HCT116 (cell line): Measurements from ENCODE around the gene BBC3. TPM values are rescaled to one million over a fixed set of nuclear protein-coding genes. Genes with fewer than 3 reads are reported as not detected.

Experiments
- ATAC-seq: fragments of 200-7000 bp; cut with Tn5 transposase; 2 replicates; pipeline ENCODE4 v1.9.1; 2020; ENCODE audit warnings: mild to moderate bottlenecking, moderate library complexity
- BruUV-seq: library from RNA; stranded (reverse); fragments of 400-500 nt; replicated peaks from 2 replicates; lab custom pipeline; 2021; lab: Mats Ljungman, UMichigan
- CTCF ChIA-PET: fragments of 300-600 bp; sonication (Branson Sonifier 250); formaldehyde crosslinking; loops from one replicate; lab custom pipeline; 2021; ENCODE audit warnings: antibody characterized with exemption; lab: Charles Lee
- POLR2A ChIA-PET: fragments of 300-600, 350-600 bp; sonication (Branson Sonifier 250); formaldehyde crosslinking; loops from one replicate; lab custom pipeline; 2021; ENCODE audit warnings: antibody characterized with exemption; lab: Charles Lee
- RAD21 ChIA-PET, 2 experiments: fragments of 300-600 bp; sonication (Branson Sonifier 250); formaldehyde crosslinking; loops; one replicate each; lab custom pipeline; 2023; ENCODE audit warnings: low total read pairs in 2 of 2; ENCODE audit not compliant: uncharacterized antibody in 2 of 2, unreplicated experiment in 2 of 2, low non-redundant PET in 1 of 2; lab: Charles Lee
- DNase-seq: peaks from one replicate; pipeline ENCODE4 v3.0.0-alpha.2; 2010; ENCODE audit warnings: low read depth, low spot score
- H2AFZ ChIP-seq: fragments of 200-600 bp; shearing (Covaris generic), sonication (generic); 2 replicates; pipeline ENCODE4 v1.6.1; 2017; ENCODE audit warnings: low read depth, mixed run types, mixed read lengths, antibody characterized with exemption, low read length; ENCODE audit not compliant: poor library complexity, severe bottlenecking
- H3K27ac ChIP-seq: 2 replicates; pipeline ENCODE4 v1.5.1; 2012; ENCODE audit warnings: low read depth, low read length
- H3K27me3 ChIP-seq: fragments of 200-600 bp; sonication (generic); 2 replicates; pipeline ENCODE4 v1.6.1; 2016; ENCODE audit warnings: mixed run types, low read length, mixed read lengths; ENCODE audit not compliant: insufficient read depth
- H3K36me3 ChIP-seq, 2 experiments: fragments of 200-500 bp in 1 of 2; fragments of 200-600 bp in 1 of 2; sonication (Bioruptor generic) in 1 of 2; sonication (generic) in 1 of 2; 2 replicates each; pipeline versions ENCODE4 v1.5.1 to v1.6.1; 2014 to 2016; ENCODE audit warnings: low read length in 2 of 2, inconsistent platforms in 1 of 2, mixed read lengths in 1 of 2, mixed run types in 1 of 2; ENCODE audit not compliant: insufficient read depth in 2 of 2, control insufficient read depth in 1 of 2
- H3K4me1 ChIP-seq, 2 experiments: fragments of 200-600 bp in 1 of 2; sonication (generic) in 1 of 2; 2 replicates each; pipeline versions ENCODE4 v1.5.1 to v1.6.1; 2012 to 2017; ENCODE audit warnings: low read length in 2 of 2, inconsistent platforms in 1 of 2, mild to moderate bottlenecking in 1 of 2, mixed read lengths in 1 of 2, mixed run types in 1 of 2, moderate library complexity in 1 of 2; ENCODE audit not compliant: insufficient read depth in 2 of 2, control insufficient read depth in 1 of 2
- H3K4me2 ChIP-seq: fragments of 200-600 bp; sonication (generic); 2 replicates; pipeline ENCODE4 v1.6.1; 2017; ENCODE audit warnings: mixed run types, low read length, mixed read lengths
- H3K4me3 ChIP-seq, 2 experiments: fragments of 200-600 bp in 1 of 2; sonication (generic) in 1 of 2; replicated peaks in 1 of 2; 2 replicates each; pipeline ENCODE4 v1.5.1; 2011 to 2016; ENCODE audit warnings: low read length in 2 of 2, control low read depth in 1 of 2, low read depth in 1 of 2, mild to moderate bottlenecking in 1 of 2, mixed read lengths in 1 of 2, mixed run types in 1 of 2
- H3K79me2 ChIP-seq: fragments of 200-600 bp; sonication (generic); 2 replicates; pipeline ENCODE4 v1.6.1; 2017; ENCODE audit warnings: mild to moderate bottlenecking, mixed run types, low read length, moderate library complexity, mixed read lengths; ENCODE audit not compliant: insufficient read depth
- H3K9ac ChIP-seq: fragments of 200-600 bp; sonication (generic); 2 replicates; pipeline ENCODE4 v1.6.1; 2016; ENCODE audit warnings: low read length, mixed read lengths
- H3K9me2 ChIP-seq: fragments of 200-600 bp; sonication (generic), shearing (Covaris generic); 2 replicates; pipeline ENCODE4 v1.6.1; 2017; ENCODE audit warnings: mixed run types, mild to moderate bottlenecking, moderate library complexity; ENCODE audit not compliant: insufficient read depth
- H3K9me3 ChIP-seq, 2 experiments: fragments of 200-500 bp in 1 of 2; fragments of 200-600 bp in 1 of 2; sonication (Bioruptor generic) in 1 of 2; sonication (generic) in 1 of 2; 2 replicates each; pipeline ENCODE4 v1.6.1; 2014 to 2017; ENCODE audit warnings: low read length in 2 of 2, mixed read lengths in 2 of 2, inconsistent platforms in 1 of 2, low read depth in 1 of 2, mild to moderate bottlenecking in 1 of 2, mixed run types in 1 of 2, moderate library complexity in 1 of 2; ENCODE audit not compliant: control insufficient read depth in 1 of 2, insufficient read depth in 1 of 2
- H4K20me1 ChIP-seq: fragments of 200-600 bp; sonication (generic), shearing (Covaris generic); 2 replicates; pipeline ENCODE4 v1.6.1; 2017; ENCODE audit warnings: mixed run types, mild to moderate bottlenecking, moderate library complexity; ENCODE audit not compliant: insufficient read depth
- ATF3 ChIP-seq: IDR thresholded peaks from 2 replicates; pipeline ENCODE4 v1.6.1; 2012
- CBX3 ChIP-seq: IDR thresholded peaks from 2 replicates; pipeline ENCODE4 v1.6.1; 2012; ENCODE audit warnings: low read depth
- EGR1 ChIP-seq: IDR thresholded peaks from 2 replicates; pipeline ENCODE4 v1.6.1; 2012; ENCODE audit warnings: low read depth
- ELF1 ChIP-seq: IDR thresholded peaks from 2 replicates; pipeline ENCODE4 v1.6.1; 2012; ENCODE audit warnings: low read depth, borderline replicate concordance
- EZH2 ChIP-seq: fragments of 200-600 bp; sonication (generic); IDR thresholded peaks from 2 replicates; pipeline ENCODE4 v1.6.1; 2017; ENCODE audit warnings: antibody characterized with exemption, mixed run types
- EZH2phosphoT487 ChIP-seq: fragments of 200-600 bp; IDR thresholded peaks from 2 replicates; pipeline ENCODE4 v1.6.1; 2018; ENCODE audit warnings: antibody characterized with exemption, borderline replicate concordance
- FOSL1 ChIP-seq: IDR thresholded peaks from 2 replicates; pipeline ENCODE4 v1.6.1; 2012; ENCODE audit warnings: low read depth
- JUND ChIP-seq: IDR thresholded peaks from 2 replicates; pipeline ENCODE4 v1.6.1; 2012
- MAX ChIP-seq: IDR thresholded peaks from 2 replicates; pipeline ENCODE4 v1.6.1; 2012
- POLR2A ChIP-seq: IDR thresholded peaks from 2 replicates; pipeline ENCODE4 v1.7.0; 2011; ENCODE audit warnings: borderline replicate concordance; ENCODE audit not compliant: insufficient read depth, insufficient read length; ENCODE audit errors: extremely low read depth
- RAD21 ChIP-seq: IDR thresholded peaks from 2 replicates; pipeline ENCODE4 v1.6.1; 2012; ENCODE audit warnings: low read depth, mild to moderate bottlenecking
- SP1 ChIP-seq: IDR thresholded peaks from 2 replicates; pipeline ENCODE4 v1.6.1; 2012; ENCODE audit warnings: low read depth
- SRF ChIP-seq: IDR thresholded peaks from 2 replicates; pipeline ENCODE4 v1.6.1; 2012; ENCODE audit warnings: low read depth
- TCF7L2 ChIP-seq: IDR thresholded peaks from 2 replicates; pipeline ENCODE4 v1.7.0; 2011; ENCODE audit warnings: borderline replicate concordance, inconsistent platforms; ENCODE audit not compliant: insufficient read depth, insufficient read length; ENCODE audit errors: extremely low read depth
- ZBTB33 ChIP-seq: IDR thresholded peaks from 2 replicates; pipeline ENCODE4 v1.6.1; 2011; ENCODE audit warnings: mild to moderate bottlenecking, low read length, moderate library complexity; ENCODE audit not compliant: insufficient replicate concordance; ENCODE audit errors: extremely low read depth
- ZFX ChIP-seq: fragments of 450-650 bp; IDR thresholded peaks from 2 replicates; pipeline ENCODE4 v1.6.1; 2017
- intact Hi-C: fragments of 100-400 bp; cut with micrococcal nuclease; formaldehyde crosslinking; loops from 2 replicates; pipeline ENCODE4 v1.10.0; 2022
- total RNA-seq: library from RNA; stranded (reverse); gene quantifications from one replicate; pipeline ENCODE4 v1.2.1, GENCODE V29; 2021; ENCODE audit not compliant: unreplicated experiment

Gene BBC3
- total RNA-seq, 1 experiment from 2014 or later = 45.0 TPM

- Histone ChIP-seq H2AFZ (no peak overlapping the region), H3K4me1 (peaks cover 24 to 31% of the 10 kb centered on the region in 2 experiments), H4K20me1 (no peaks in the 10 kb centered on the region), H3K36me3 (no peaks in the 10 kb centered on the region), H3K4me3 (no peak overlapping the region), H3K79me2 (no peaks in the 10 kb centered on the region), H3K27me3 (no peaks in the 10 kb centered on the region), H3K27ac (no peak overlapping the region; the same call in 1 of the 2 replicates), H3K9me2 (no peaks in the 10 kb centered on the region), H3K9me3 (no peaks in the 10 kb centered on the region), H3K4me2 (no peak overlapping the region), H3K9ac (no peak overlapping the region)
- ATAC-seq (no peak), DNase-seq (no peak)
- intact Hi-C loops = no loop called here
- BruUV-seq = no TSS peak
- no peak for TF ChIP-seq EZH2phosphoT487
- TF ChIP-seq EGR1 = no peak
- TF ChIP-seq SP1 = no peak
- no peak for TF ChIP-seq FOSL1
- no peak for TF ChIP-seq TCF7L2
- no peak for TF ChIP-seq MAX
- TF ChIP-seq RAD21 = no peak
- TF ChIP-seq EZH2 = no peak
- TF ChIP-seq SRF = no peak
- TF ChIP-seq JUND = no peak
- TF ChIP-seq CBX3 = no peak
- TF ChIP-seq ELF1 = no peak
- no peak for TF ChIP-seq ZFX
- no peak for TF ChIP-seq POLR2A
- TF ChIP-seq ATF3 = no peak
- no peak for TF ChIP-seq ZBTB33
- CTCF ChIA-PET = no interaction called here
- POLR2A ChIA-PET = no interaction called here
- RAD21 ChIA-PET = interaction anchor here in 1 of 2 experiments (0.7 kb wide), 2 partner anchors 26 to 192 kb away, joined by 4 to 6 read pairs; no protein-coding TSS in a partner anchor
Observed at GRCh38 chr19:47236072-47236675, 5.2 kb upstream of the BBC3 start.
